ENCODE measurements around the gene PIPOX. TPM values are rescaled to one million over a fixed set of nuclear protein-coding genes. Genes with fewer than 3 reads are reported as not detected.

Gene PIPOX
- total and polyA plus RNA-seq, 2 of the 13 experiments (the other 11 are each of a cell fraction or from before 2014, with no cell fraction given) = 87.3 to 154 TPM

- TF ChIP-seq, protein P1, sequence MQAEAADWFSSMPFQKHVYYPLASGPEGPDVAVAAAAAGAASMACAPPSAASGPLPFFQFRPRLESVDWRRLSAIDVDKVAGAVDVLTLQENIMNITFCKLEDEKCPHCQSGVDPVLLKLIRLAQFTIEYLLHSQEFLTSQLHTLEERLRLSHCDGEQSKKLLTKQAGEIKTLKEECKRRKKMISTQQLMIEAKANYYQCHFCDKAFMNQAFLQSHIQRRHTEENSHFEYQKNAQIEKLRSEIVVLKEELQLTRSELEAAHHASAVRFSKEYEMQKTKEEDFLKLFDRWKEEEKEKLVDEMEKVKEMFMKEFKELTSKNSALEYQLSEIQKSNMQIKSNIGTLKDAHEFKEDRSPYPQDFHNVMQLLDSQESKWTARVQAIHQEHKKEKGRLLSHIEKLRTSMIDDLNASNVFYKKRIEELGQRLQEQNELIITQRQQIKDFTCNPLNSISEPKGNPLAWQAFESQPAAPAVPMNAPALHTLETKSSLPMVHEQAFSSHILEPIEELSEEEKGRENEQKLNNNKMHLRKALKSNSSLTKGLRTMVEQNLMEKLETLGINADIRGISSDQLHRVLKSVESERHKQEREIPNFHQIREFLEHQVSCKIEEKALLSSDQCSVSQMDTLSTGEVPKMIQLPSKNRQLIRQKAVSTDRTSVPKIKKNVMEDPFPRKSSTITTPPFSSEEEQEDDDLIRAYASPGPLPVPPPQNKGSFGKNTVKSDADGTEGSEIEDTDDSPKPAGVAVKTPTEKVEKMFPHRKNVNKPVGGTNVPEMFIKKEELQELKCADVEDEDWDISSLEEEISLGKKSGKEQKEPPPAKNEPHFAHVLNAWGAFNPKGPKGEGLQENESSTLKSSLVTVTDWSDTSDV (CRISPR knock-in tag; IDR thresholded peaks at IDR 0.05) = no peak
- TF ChIP-seq RERE (CRISPR knock-in tag; IDR thresholded peaks at IDR 0.05; ENCODE audit: low read depth) = no peak
- TF ChIP-seq HOXA5 (CRISPR knock-in tag; IDR thresholded peaks at IDR 0.05) = 0 out of 2 replicates have a peak, but pooled peaks have one; percentile 28
- no peak for TF ChIP-seq SOX13 (IDR thresholded peaks at IDR 0.05)
- TF ChIP-seq SOX13 (CRISPR knock-in tag; conservative IDR thresholded peaks at IDR 0.05 in 1 of 2, IDR thresholded peaks at IDR 0.05 in 1 of 2) = peak in 1 of 2 experiments; percentile 34; a peak in 1 of 4 replicates
- TF ChIP-seq FLYWCH1 (CRISPR knock-in tag; IDR thresholded peaks at IDR 0.05) = no peak
- TF ChIP-seq FOXA1 (IDR thresholded peaks at IDR 0.05) = no peak
- TF ChIP-seq FOXA1 (CRISPR knock-in tag; IDR thresholded peaks at IDR 0.05) = peak; percentile 13; the same call in 1 of the 2 replicates
- TF ChIP-seq, protein P2, sequence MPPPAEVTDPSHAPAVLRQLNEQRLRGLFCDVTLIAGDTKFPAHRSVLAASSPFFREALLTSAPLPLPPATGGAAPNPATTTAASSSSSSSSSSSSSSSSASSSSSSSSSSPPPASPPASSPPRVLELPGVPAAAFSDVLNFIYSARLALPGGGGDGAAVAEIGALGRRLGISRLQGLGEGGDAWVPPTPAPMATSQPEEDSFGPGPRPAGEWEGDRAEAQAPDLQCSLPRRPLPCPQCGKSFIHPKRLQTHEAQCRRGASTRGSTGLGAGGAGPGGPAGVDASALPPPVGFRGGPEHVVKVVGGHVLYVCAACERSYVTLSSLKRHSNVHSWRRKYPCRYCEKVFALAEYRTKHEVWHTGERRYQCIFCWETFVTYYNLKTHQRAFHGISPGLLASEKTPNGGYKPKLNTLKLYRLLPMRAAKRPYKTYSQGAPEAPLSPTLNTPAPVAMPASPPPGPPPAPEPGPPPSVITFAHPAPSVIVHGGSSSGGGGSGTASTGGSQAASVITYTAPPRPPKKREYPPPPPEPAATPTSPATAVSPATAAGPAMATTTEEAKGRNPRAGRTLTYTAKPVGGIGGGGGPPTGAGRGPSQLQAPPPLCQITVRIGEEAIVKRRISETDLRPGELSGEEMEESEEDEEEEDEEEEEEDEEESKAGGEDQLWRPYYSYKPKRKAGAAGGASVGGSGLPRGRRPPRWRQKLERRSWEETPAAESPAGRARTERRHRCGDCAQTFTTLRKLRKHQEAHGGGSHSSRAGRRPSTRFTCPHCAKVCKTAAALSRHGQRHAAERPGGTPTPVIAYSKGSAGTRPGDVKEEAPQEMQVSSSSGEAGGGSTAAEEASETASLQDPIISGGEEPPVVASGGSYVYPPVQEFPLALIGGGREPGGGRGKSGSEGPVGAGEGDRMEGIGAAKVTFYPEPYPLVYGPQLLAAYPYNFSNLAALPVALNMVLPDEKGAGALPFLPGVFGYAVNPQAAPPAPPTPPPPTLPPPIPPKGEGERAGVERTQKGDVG (CRISPR knock-in tag; IDR thresholded peaks at IDR 0.05; ENCODE audit: borderline replicate concordance) = no peak
- peak; percentile 57; the same call in 1 of the 2 replicates for TF ChIP-seq NKX3-1 (CRISPR knock-in tag; IDR thresholded peaks at IDR 0.05)
- no peak for TF ChIP-seq ZNF570 (CRISPR knock-in tag; IDR thresholded peaks at IDR 0.05; ENCODE audit: borderline replicate concordance)
- no peak for TF ChIP-seq RORA (CRISPR knock-in tag; IDR thresholded peaks at IDR 0.05)
- peak; percentile 35; the same call in 1 of the 2 replicates for TF ChIP-seq NFYC (CRISPR knock-in tag; IDR thresholded peaks at IDR 0.05)
These were observed 33.1 kb downstream of the PIPOX start (continued) for GRCh38 chr17:29076087-29076486.
